ENCODE data around the gene CTNND2.
"Not testable (repeated sequence)": the region's sequence is repeated elsewhere in the genome, so short reads cannot be mapped to it uniquely, and the experiment has no call there.

CTNND2 gene

GRCh38 chr5:11620172-11620571 lies 284.1 kb downstream of the CTNND2 start:
- ChIA-PET POLR2A (no interaction called here), CTCF (no interaction called here)
- TF ChIP-seq SUZ12 (IDR thresholded peaks at IDR 0.05): no peak
- no peak for TF ChIP-seq CTBP1 (IDR thresholded peaks at IDR 0.05; ENCODE audit: borderline replicate concordance)
- no peak for TF ChIP-seq ZNF384 (IDR thresholded peaks at IDR 0.05)
- no peak for TF ChIP-seq BHLHE40 (IDR thresholded peaks at IDR 0.05; ENCODE audit: borderline replicate concordance)
- TF ChIP-seq FOXK2 (IDR thresholded peaks at IDR 0.05): no peak
- TF ChIP-seq LEF1 (IDR thresholded peaks at IDR 0.05; ENCODE audit: borderline replicate concordance): no peak
- no peak for TF ChIP-seq NFRKB (IDR thresholded peaks at IDR 0.05)
- no peak for TF ChIP-seq L3MBTL2 (conservative IDR thresholded peaks at IDR 0.05)
- no peak for TF ChIP-seq ELF4 (IDR thresholded peaks at IDR 0.05)
- TF ChIP-seq HDGF (IDR thresholded peaks at IDR 0.05; ENCODE audit: borderline replicate concordance): no peak
- no peak for DNase-seq (ENCODE audit: extremely low spot score)

DNA sequence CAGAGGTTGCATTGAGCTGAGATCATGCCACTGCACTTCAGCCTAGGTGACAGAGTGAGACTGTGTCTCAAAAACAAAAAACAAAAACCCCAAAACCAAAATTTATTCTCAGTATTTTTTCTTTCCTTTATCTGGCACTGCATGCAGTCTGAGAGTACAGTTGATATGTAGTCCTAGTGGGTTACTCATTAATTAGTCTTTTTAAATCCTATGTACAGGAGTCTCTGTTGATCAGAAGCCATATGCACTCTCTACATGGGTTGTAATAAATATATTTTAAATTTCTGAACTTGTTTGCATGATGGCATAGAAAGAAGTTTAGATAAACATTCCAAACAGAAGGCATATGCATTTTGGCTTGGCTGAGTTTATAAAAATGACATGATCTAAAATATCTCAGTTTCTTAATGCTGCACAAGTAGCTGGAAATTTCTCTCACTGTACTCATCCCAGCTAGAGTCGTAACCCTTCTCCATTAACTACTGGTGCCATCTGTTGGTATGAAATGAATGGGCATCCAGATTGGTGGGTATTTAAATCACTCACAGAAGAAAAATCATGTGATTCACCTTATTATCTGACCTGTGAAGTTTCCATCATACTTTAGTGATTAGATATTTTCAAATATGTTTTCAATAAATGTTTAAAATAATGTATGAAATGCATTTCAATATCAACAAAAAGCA lies 284.8 kb downstream of the CTNND2 start:
- TF ChIP-seq FOXK2 (IDR thresholded peaks at IDR 0.05): no peak
- ChIA-PET POLR2A (no interaction called here), CTCF (no interaction called here)
- no peak for DNase-seq (ENCODE audit: extremely low spot score)

DNA sequence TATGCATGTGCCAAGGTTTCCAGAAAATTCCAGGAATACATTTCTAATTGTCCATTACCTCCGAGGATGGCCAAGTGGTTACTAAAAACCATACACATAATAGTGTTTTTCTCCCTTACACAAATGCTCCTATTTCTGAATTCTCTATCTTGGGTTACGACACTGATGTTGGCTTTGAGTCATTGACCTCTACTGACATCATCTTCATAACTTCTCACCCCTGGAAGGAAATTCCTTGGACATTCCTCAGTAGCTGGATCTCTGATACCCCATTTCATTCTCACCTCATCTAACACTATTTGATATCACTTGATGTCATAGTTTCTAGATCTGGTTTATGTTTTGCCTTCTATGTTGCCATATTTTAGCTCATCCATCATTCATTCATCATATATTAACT lies 287.2 kb downstream of the CTNND2 start:
- TF ChIP-seq TARDBP (IDR thresholded peaks at IDR 0.05): no peak
- TF ChIP-seq, protein P1, sequence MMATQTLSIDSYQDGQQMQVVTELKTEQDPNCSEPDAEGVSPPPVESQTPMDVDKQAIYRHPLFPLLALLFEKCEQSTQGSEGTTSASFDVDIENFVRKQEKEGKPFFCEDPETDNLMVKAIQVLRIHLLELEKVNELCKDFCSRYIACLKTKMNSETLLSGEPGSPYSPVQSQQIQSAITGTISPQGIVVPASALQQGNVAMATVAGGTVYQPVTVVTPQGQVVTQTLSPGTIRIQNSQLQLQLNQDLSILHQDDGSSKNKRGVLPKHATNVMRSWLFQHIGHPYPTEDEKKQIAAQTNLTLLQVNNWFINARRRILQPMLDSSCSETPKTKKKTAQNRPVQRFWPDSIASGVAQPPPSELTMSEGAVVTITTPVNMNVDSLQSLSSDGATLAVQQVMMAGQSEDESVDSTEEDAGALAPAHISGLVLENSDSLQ (IDR thresholded peaks at IDR 0.05): no peak
- no peak for TF ChIP-seq SUZ12 (IDR thresholded peaks at IDR 0.05)
- TF ChIP-seq LEF1 (IDR thresholded peaks at IDR 0.05; ENCODE audit: borderline replicate concordance): no peak
- ChIA-PET POLR2A (no interaction called here), CTCF (no interaction called here)
- DNase-seq (ENCODE audit: extremely low spot score): no peak

DNA sequence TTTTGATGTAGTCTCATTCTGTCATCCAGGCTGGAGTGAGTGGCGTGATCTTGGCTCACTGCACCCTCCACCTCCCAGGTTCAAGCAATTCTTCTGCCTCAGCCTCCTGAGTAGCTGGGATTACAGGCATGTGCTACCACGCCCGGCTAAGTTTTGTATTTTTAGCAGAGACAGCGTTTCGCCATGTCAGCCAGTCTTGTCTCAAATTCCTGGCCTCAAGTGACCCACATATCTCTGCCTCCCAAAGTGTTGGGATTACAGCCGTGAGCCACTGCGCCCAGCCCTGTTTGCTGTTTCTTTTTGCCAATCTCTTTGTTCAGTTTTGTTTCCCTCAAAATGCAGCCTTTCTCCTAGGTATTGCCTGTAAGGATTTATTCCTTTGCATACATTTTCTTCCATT lies 287.6 kb downstream of the CTNND2 start:
- CTCF ChIA-PET; POLR2A ChIA-PET; DNase-seq (ENCODE audit: extremely low spot score): not testable (repeated sequence)

GRCh38 chr5:11611011-11611410 lies 293.2 kb downstream of the CTNND2 start:
- CTCF ChIA-PET: no interaction called here
- DNase-seq (ENCODE audit: extremely low spot score): no peak
- no peak for TF ChIP-seq BHLHE40 (IDR thresholded peaks at IDR 0.05; ENCODE audit: borderline replicate concordance)
- TF ChIP-seq SP1 (IDR thresholded peaks at IDR 0.05): no peak
- no peak for TF ChIP-seq FOXM1 (IDR thresholded peaks at IDR 0.05; ENCODE audit: borderline replicate concordance)
- TF ChIP-seq L3MBTL2 (conservative IDR thresholded peaks at IDR 0.05): no peak
- no peak for TF ChIP-seq FOXA1 (IDR thresholded peaks at IDR 0.05)
- no peak for TF ChIP-seq LEF1 (IDR thresholded peaks at IDR 0.05; ENCODE audit: borderline replicate concordance)
- TF ChIP-seq TARDBP (IDR thresholded peaks at IDR 0.05): no peak
- TF ChIP-seq SUZ12 (IDR thresholded peaks at IDR 0.05): no peak
- no peak for TF ChIP-seq ARNT (IDR thresholded peaks at IDR 0.05)
- no peak for TF ChIP-seq NFRKB (IDR thresholded peaks at IDR 0.05)
- POLR2A ChIA-PET: no interaction called here

DNA sequence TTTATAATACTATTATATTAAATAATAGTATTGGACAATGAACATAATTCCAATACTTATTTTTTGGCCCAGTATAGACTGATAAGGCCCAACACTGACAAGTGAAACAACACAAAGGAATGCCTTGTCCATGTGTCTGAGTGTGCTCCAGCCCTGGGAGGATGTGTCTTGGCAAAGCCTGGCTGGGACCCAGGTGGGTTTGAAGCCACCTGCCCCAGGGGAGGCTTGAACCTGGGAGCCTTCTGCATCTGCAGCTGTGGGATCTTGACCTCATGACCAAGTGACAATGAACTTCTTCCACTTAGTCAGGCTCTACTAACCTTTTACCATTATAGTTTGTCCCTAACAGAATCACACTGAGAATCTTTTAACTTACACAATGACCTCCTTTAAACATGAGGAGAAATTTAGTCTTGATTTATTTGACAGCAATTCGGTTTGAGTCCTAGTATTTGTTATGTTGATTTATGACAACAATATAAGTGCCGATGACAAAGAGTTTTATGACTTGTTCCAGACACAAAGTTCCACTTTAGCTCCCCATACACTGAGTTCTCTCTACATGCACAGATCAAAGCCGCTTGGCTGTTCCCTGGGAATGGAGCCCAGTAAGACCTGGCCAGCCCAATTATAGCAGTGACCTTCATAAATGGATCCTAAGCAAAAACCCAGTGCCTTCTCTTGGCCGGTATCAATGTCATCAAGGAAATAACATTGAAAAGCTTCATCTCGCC lies 294.5 kb downstream of the CTNND2 start:
- no peak for TF ChIP-seq SP1 (IDR thresholded peaks at IDR 0.05)
- TF ChIP-seq FOXK2 (IDR thresholded peaks at IDR 0.05): no peak
- TF ChIP-seq FOXM1 (IDR thresholded peaks at IDR 0.05; ENCODE audit: borderline replicate concordance): no peak
- TF ChIP-seq BHLHE40 (IDR thresholded peaks at IDR 0.05; ENCODE audit: borderline replicate concordance): no peak
- TF ChIP-seq ZNF384 (IDR thresholded peaks at IDR 0.05): no peak
- TF ChIP-seq CTBP1 (IDR thresholded peaks at IDR 0.05; ENCODE audit: borderline replicate concordance): no peak
- CTCF ChIA-PET: no interaction called here
- POLR2A ChIA-PET: no interaction called here
- no peak for DNase-seq (ENCODE audit: extremely low spot score)

GRCh38 chr5:11608530-11608929 lies 295.7 kb downstream of the CTNND2 start:
- CTCF ChIA-PET: interaction anchor here (0.5 kb wide), 1 partner anchor 11 kb away, joined by 3 read pairs; no protein-coding TSS in a partner anchor
- POLR2A ChIA-PET: no interaction called here
- TF ChIP-seq BHLHE40 (IDR thresholded peaks at IDR 0.05; ENCODE audit: borderline replicate concordance): no peak
- no peak for TF ChIP-seq LEF1 (IDR thresholded peaks at IDR 0.05; ENCODE audit: borderline replicate concordance)
- TF ChIP-seq CTBP1 (IDR thresholded peaks at IDR 0.05; ENCODE audit: borderline replicate concordance): no peak
- no peak for TF ChIP-seq FOXM1 (IDR thresholded peaks at IDR 0.05; ENCODE audit: borderline replicate concordance)
- no peak for TF ChIP-seq L3MBTL2 (conservative IDR thresholded peaks at IDR 0.05)
- TF ChIP-seq FOXK2 (IDR thresholded peaks at IDR 0.05): no peak
- TF ChIP-seq SP1 (IDR thresholded peaks at IDR 0.05): no peak
- no peak for TF ChIP-seq ELF4 (IDR thresholded peaks at IDR 0.05)
- no peak for TF ChIP-seq HDGF (IDR thresholded peaks at IDR 0.05; ENCODE audit: borderline replicate concordance)
- TF ChIP-seq, protein P1 (IDR thresholded peaks at IDR 0.05): no peak
- no peak for TF ChIP-seq SUZ12 (IDR thresholded peaks at IDR 0.05)
- TF ChIP-seq ZNF384 (IDR thresholded peaks at IDR 0.05): no peak
- TF ChIP-seq FOXA1 (IDR thresholded peaks at IDR 0.05): no peak
- no peak for TF ChIP-seq TARDBP (IDR thresholded peaks at IDR 0.05)
- TF ChIP-seq NFRKB (IDR thresholded peaks at IDR 0.05): no peak
- no peak for TF ChIP-seq ARNT (IDR thresholded peaks at IDR 0.05)
- no peak for DNase-seq (ENCODE audit: extremely low spot score)

Measured in HEK293T (cell line).